CD4-positive, alpha-beta T cell treated with Interleukin-4 for 1 hour (primary cell): Measurements from ENCODE around the gene FBP2.
"Not testable (repeated sequence)": the region's sequence is repeated elsewhere in the genome, so short reads cannot be mapped to it uniquely, and the experiment has no call there.

Source experiments
- DNase-seq, 2 donors: peaks; one replicate each; pipeline ENCODE4 v3.0.0-alpha.2; 2020 to 2022

FBP2 gene

DNA sequence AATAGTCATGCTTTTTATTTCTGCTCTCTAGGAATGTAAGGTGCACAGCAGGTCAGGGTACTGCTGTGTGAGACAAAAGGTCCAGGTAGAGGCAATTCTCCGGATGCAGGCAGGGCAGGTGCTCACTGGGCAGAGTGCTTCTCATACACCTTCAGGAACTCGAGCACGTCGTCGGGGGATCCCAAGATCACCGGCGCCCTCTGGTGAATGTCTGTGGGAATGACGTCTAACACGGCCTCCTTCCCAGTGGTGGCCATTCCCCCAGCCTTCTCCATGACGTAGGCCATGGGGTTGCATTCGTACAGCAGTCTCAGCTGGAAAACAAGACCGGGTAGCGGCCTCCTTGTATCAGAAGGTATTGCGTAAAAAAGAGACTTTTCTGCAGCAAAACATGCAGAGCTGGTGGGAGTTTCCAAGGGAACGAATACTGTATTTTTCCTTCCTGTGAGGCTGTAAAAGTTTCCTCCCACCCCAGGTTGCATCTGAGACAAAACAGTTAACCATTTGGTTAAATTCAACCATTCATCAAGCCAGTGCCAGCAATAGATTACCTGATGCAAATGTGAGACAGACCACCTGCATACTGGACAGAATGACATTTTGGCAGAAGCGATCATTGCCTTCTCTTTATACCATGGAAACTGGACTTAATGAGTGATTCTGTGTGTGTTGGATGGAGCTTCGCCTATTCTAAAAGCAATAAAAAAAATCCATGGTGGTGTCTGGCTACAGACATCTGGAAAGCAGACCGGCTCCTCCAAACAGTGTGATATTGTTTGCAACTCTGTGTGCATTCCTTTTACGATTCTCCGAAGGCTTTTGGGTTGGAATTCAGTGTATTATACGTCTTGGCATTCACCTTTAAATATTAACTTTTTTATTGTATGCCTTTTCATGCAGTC, 9.9 kb upstream of the FBP2 start:
- peak; percentile 55 to 61 for DNase-seq

DNA sequence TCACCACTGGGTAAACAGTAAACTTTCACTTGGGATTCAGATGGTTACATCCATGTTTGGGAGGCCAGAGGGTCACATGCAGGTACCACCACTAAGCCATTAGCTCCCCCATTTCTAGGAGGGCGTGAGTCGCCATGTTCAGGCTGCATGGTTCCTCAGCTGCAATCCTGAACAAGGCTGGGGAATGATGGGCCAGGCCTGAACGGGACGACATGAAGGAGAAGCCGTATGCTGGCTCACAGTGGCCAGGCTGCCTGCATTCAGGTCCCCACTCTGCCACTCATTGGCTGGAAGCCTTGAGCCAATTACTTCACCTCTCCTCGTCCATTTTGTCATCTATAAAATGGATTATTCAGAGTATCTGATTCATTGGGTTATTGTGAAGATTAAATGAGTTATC, 9.0 kb upstream of the FBP2 start:
- DNase-seq, result no peak

DNA sequence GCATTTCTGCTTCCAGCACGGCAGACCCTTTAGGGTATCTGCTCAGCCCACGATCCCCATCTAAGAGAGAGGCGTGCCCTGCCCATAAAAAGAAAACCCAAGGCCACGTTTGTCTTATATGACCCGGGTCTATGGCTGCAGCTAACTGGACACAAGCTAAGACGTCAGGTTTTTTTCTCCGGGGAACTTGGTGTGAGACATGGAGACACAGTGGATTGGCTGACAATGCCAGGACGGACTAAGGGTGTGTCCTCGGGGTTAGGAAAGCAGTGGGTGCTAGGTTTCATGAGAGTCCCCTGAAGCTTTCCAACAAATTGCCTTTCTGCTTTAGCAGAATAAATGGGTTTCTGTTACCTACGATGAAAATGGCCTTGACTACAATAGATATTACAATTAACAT, 7.1 kb upstream of the FBP2 start:
- DNase-seq, result no peak

DNA sequence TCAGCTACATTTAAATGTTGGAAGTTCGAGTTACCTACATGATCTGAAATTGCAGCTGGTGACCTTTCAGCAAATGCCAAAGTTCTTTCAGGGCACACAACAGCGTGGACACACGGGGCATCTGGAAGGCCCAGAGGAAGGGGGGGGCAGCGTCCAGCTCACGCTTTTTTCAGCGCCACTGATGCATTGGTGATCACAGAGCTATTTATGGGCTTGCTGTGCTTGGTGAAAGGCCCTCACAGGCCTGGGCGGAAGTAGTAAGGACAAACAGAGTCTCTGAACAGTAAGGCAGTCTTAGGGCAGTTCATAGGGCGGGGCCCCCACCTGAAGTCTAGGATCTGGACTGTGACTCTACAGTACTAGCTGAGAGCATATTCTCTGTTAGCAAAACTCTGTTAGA, 6.6 kb upstream of the FBP2 start:
- DNase-seq, result no peak

DNA sequence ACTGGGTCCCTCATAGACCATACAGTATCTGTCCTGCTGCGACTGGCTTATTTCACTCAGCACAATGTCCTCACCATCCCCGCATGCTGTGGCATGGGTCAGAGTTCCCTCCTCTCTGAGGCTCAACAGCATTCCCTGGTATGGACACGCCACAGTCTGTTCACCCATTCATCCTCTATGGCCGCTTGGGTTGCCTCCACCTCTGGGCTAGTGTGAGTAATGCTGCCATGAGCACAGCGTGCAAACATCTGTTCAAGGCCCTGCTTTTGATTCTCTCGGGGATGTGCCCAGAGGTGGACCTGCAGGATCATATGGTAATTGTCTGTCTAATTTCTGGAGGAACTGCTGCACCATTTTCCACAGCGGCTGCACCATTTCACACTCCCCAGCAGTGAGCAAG, 5.5 kb upstream of the FBP2 start:
- DNase-seq, result no peak

DNA sequence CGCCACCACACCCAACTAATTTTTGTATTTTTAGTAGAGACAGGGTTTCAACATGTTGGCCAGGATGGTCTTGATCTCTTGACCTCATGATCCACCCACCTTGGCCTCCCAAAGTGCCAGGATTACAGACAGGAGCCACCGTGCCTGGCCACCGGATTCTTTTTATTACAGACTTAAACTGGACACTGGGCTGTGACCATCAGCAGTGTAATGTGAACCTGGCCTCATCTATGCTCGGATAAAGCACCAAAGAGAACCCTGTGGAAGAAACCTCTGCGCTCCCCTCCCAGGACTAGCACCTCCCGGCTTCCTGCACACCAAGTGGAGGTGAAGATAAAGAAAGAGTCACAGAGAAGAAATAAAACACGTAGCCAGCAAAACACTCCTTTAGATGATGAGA, 941 bp downstream of the FBP2 start:
- DNase-seq, result not testable (repeated sequence)

DNA sequence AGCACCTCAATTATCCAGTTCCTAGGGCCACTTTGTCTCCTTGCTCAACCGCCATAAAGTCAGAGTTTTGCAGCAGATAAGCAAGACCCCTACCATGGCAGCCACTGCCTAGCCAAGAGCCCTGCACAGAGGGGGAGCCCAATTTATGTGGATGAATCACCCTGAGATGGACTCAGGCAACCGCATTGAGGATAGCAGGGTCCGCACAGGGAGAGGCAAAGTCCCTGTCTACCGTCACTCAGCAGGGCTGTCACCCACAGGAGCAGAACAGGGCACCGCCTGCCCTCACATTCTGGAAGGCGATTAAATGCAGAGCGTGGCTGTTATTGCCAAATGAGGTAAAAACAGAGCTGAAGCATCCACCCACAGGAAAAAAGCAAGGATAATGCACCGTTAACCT, 1.7 kb downstream of the FBP2 start:
- DNase-seq, result no peak

DNA sequence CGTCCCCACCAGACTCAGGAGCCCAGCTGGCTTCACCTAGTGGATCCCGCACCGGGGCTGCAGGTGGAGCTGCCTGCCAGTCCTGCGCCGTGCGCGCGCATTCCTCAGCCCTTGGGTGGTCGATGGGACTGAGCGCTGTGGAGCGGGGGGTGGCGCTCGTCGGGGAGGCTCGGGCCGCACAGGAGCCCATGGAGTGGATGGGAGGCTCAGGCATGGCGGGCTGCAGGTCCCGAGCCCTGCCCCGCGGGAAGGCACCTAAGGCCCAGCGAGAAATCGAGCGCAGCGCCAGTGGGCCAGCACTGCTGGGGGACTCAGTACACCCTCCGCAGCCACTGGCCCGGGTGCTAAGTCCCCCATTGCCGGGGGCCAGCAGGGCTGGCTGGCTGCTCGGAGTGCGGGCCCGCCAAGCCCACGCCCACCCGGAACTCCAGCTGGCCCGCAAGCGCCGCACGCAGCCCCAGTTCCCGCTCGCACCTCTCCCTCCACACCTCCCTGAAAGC, 2.5 kb downstream of the FBP2 start:
- not testable (repeated sequence) for DNase-seq

DNA sequence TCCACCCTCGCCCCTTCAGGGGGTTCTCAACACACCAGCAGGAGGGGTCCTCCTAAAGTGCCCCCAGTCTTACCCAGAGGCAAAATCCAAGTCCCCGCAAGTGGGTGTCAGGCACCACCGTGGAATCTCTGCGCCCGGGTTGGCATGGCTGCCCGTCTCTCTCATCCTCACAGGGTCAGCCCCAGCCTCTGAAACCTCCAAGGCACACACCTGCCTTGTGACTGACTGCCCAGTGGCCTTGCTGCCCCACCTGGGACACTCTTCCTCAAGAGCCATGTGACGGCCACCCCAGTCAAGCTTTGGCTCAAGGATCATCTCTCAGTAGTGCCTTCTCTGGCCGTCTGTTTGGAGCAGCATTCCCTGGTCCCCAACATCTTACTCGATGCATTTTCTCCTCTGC, 4.9 kb downstream of the FBP2 start:
- no peak for DNase-seq

DNA sequence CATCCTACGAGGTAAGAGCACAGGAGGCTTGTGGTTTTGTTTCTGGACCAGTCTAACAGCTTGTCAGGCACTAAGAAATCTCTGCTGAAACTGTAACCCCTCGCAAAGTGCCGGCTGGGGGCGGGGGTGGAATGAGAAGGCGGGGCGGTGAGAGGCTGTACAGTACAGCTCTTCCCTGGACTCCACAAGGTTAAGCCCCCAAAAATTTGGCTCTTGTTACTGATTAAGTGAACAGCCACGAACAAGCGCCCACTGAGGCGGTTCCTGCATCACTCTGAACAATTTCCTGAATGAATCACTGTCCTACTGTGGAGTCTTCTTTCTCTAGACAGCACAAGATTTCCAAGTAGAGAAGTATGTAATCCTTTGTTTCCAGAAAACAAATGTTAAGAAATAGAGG, 6.8 kb downstream of the FBP2 start:
- no peak for DNase-seq

DNA sequence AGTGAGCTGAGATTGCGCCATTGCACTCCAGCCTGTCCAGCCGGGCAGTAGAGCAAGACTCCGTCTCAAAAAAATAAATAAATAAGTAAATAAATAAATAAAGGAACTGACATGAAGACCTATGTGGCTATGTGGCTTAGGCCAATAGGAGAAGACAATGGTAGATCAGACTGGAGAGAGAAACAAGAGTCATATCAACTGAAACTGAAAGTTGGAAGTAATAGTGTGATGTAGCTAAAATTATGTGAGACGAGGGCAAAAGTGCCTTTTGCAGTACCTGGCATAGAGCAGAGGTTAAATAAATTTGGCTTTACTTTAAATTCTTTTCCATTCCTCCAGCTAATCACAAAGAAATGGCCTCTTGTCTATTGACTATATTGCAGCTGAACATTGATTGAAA, 7.3 kb downstream of the FBP2 start:
- no peak for DNase-seq

DNA sequence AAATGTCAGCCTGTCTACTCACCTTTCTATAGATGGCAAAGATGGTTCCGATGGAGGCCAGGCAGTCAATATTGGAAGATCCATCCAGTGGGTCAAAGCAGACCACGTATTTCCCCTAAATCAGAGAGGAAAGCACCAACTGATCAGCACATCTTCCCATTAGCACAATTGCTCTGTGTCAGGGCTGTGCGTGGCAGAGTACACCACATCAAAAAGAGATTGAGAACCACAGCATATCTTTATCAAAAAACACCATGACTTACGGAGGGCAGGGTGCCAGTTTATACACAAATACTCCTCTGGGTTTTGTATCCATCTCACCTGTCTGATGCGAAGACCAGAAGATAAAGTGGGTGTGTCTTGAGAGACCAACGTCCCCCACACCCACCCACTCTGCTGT, 9.1 kb downstream of the FBP2 start:
- DNase-seq, result peak in 1 of 2 donors; percentile 22

DNA sequence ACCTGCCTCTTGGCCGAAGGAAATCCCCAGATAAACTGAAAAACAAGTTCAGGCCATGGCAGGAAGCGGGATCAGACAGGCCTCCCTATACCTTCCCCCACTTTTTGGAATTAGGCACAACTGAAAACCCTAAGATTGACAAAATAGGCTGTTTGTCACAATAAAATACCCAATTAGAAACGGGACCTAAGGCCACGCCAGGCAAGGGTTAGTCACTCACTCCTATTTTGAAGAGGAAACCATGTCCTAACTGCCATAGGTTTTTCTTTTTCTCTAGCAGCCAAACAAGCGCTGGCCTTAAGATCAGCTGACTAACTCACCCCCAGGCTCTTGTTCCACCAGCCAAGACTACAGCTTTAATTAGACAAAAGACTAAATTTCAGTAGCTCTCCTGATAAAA, 11.9 kb downstream of the FBP2 start:
- DNase-seq, result no peak

DNA sequence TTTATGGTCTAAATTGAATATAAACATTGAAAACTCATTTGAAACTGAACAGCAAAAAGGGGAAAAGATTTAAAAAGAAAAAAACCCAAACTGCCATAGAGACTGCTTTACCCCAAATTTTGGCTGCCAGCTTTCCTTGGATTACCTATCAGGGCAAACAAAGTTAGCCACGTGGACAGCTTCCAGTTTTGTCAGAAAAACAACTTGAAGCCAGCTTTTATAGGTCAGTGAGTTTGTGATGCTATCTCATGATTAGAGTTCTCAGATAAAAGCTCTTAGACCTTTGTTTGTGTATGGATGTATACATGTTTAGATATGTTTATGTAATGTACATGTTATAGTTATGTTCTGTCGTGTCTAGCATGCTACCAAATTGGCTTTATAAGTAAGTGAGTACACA, 16.1 kb downstream of the FBP2 start:
- no peak for DNase-seq

DNA sequence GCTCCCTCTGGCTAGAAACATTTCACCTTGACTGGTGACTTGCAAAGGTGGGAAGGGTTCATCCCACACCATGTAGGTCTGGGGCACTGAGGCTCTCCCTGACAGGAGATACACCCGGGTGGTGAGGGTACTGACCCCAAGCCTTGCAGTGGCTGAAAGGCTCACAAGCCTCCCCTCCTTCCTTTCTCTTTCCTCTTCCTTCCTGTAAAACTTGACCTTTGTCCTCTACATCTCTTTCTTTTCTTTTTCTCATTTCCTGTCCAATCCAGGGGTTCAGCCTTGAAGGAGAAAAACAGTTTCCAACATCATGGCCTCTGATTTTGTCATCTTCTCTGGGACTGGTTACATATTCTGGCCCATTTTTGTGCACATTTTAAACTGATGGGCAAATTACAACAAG, 16.6 kb downstream of the FBP2 start:
- no peak for DNase-seq

DNA sequence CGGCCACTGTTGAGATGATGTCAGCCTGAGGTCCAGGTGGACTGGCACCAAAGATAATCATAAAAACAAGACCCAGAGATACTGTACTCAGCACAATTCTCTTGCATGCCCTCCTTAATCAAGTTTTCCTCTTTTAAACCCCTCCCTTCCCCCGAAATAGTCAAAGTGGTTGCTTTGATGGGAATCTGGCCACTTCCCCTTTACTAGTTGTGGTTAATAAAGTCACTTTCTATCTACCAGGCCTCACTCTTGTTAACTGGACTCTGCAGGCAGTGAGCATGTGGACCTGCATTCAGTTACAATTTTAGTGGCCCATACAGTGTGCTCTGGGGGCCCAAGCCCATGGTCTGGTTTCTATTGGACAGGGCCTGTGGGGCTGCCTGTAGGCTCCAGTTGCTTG, 17.5 kb downstream of the FBP2 start:
- DNase-seq, result no peak

DNA sequence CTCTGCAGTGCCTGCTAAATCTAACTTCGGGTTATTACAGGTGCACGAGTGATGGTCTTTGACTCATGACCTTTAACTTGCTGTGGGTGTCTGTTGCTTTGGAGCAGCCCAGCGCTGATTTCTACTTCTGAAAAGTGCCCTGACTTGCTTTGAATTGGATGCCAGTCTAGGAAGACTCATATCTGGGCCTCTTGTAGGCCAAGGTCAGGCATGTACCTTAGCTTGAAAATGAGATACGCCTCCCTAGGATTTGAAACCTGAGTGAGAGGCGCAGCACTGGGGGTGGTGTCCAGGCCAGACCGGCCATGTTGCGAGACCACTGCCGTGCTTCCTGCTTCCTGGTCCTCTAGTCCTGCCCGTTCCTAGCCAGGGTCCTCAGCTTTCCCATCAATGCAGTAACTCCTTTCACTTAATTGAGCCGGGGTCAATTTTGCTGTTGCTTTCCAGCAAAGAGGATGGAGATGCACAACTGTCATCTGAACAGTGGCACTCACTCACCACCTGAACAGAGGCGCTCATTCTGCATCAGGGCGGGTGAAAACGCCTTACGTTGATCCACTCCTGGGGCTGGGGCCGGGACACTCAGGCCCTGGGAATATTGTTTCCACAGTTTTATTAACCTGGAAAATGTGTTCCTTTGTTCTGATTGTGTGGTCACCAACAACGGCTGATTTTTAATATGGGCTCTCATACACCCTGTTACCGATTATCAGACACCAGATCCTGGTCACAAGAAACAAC, 24.5 kb downstream of the FBP2 start:
- no peak for DNase-seq

DNA sequence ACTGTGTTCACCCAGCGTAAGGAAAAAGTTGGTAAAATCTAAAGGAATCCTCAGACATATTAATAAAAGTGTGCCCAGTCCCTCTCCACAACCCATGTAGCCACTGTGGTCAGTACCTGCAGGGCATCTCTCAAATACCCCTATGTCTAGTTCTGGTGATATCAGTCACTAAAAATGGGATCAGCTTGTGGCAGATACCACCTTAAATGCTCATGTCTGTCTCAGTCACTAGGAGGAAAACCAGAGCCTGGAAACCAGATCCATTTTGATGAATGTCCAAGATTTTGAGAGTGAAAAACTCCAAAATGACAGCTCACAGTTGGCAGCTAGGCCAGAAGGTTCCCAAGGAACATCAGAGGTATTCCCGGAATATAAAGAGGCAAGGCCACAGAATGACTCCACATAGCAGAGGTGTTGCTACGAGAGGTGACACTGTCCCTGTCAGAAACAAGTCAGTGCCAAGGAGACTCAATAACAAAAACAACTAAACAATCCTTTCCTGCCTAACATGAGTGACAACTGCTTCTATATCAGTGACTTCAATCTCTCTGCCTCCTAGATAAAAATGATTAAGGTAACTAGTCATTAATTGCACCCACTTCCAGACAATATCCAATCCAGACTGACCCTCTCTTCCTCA, 25.3 kb downstream of the FBP2 start:
- no peak for DNase-seq

DNA sequence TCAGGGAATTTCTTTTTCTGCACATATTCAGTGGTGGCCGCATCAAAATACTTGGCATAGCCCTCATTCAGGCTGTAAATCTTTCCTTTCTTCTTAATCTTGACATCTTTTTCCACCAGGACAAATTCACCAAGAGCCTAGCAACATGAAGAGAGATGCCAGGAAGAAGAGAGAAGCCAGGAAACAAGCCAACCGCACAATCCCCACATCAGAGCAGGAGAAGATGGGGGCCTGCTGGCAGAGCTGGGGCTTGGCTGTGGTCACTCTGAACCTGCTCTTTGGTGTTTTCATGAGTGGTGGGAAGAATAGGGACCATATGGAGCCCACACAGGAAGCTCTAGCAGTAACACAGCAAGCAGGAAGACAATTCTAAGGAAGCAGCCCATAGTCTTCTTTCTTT, 26.4 kb downstream of the FBP2 start:
- no peak for DNase-seq

DNA sequence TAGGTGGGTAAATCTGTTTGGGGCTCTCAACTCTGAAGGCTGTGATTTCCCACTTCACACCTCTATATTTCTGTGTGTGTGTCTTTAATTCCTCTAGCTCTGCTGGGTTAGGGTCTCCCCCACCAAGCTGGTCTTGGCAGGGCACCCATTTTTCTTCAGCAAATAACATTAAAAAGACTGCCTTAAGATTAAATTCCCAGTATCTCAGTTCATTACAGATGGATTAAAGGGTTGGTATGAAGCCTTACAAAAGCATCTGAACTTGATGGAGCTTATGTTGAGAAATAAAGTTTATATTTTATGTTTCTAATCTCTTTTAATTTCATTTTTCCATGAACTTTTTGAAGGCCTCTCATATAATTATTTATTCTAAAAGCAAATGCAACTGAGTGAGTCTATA, 27.1 kb downstream of the FBP2 start:
- DNase-seq, result no peak

DNA sequence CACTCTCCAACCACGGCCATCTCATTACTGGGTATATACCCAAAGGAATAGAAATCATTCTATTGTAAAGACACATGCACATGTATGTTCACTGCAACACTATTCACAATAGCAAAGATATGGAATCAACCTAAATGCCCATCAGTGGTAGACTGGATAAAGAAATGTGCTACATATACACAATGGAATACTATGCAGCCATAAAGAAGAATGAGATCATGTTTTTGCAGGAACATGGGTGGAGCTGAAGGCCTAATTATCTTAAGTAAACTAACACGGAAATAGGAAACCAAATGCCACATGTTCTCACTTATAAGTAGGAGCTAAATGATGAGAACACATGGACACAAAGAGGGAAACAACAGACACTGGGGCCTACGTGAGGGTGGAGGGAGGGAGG, 29.3 kb downstream of the FBP2 start:
- not testable (repeated sequence) for DNase-seq

DNA sequence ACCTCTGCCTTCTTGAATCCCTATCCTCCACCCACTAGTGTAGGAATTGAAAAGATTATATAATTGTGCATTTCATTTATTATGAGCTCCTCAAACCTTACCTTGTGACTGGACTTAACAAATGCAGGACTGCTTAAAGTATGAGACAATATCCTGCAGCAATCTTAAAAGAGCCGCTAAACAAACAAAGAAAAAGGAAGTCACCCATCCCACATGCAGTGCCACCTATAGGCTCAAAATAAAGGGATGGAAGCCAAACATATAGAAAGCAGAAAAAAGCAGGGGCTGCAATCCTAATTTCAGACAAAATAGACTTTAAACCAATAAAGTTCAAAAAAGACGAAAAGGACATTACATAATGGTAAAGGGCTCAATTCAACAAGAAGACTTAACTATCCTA, 30.1 kb downstream of the FBP2 start:
- no peak for DNase-seq

DNA sequence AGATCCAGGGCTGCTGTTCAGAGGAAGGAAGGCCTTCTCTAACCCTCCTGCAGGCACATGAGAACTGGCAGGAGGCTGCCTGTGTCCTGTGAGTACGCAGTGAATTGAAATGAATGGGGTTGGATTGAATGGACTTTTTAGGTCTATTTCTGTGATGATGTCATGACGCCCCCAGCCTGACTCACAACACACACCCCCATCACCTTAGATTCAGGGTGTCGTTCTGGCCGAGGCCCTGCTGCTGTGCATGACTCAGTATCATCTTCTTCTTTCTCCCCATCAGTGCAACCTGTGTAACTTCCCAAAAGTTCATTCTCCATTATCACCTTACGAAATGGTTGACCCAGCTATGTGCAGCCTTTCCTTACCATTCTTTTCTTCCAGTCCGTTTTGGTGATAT, 33.4 kb downstream of the FBP2 start:
- DNase-seq, result no peak

DNA sequence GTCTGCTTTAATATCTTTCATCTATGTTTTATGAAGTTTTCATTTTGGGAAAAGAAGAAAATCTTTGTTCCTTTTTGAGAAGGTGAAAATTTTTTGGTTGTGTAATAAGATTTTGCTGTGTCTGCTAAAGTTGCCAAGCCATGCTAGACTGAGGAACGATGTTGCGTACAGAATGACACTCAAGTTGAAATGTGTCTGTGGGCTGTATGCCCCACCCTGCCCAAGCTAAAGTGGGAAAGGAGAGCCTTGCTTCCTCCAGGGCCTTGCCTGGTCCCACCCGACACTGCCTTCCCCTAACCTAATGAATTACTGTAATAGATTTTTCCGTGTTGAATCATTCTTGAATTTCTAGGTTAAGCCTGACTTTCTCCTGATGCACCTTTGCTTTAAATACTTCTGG, 36.2 kb downstream of the FBP2 start:
- DNase-seq, result no peak
